PFSK-1 (cell line): Measurements from ENCODE around the gene AKAP13.

ENCODE experiments used
- FOXP2 ChIP-seq: optimal IDR thresholded peaks from 2 replicates; pipeline ENCODE3; 2011; ENCODE audit warnings: borderline replicate concordance, control low read depth, inconsistent platforms; ENCODE audit not compliant: insufficient read depth; ENCODE audit errors: extremely low read length, extremely low read depth
- POLR2AphosphoS5 ChIP-seq: IDR thresholded peaks from 2 replicates; pipeline ENCODE4 v1.6.1; 2012; ENCODE audit warnings: low read depth, mild to moderate bottlenecking, control low read depth, low read length, moderate library complexity
- REST ChIP-seq, 2 experiments: IDR thresholded peaks; 2 replicates each; pipeline versions ENCODE4 v1.6.1 to v1.8.0; 2011 to 2012; ENCODE audit warnings: low read depth in 2 of 2, low read length in 2 of 2, control low read depth in 1 of 2, inconsistent platforms in 1 of 2, mild to moderate bottlenecking in 1 of 2, moderate library complexity in 1 of 2; ENCODE audit not compliant: insufficient read depth in 1 of 2
- SIN3A ChIP-seq: IDR thresholded peaks from 2 replicates; pipeline ENCODE4 v1.6.1; 2012; ENCODE audit warnings: mild to moderate bottlenecking, low read length, moderate library complexity, borderline replicate concordance; ENCODE audit not compliant: insufficient read depth
- TAF1 ChIP-seq: IDR thresholded peaks from 2 replicates; pipeline ENCODE4 v1.6.1; 2012; ENCODE audit warnings: low read length, control low read depth, borderline replicate concordance; ENCODE audit not compliant: insufficient read depth

- TF ChIP-seq POLR2AphosphoS5 (no peak), REST (IDR thresholded peaks at IDR 0.05; ENCODE audit: insufficient read depth in 1 of 2, low read depth in 2 of 2, low read length in 2 of 2) (no peak), SIN3A (no peak), TAF1 (no peak), FOXP2 (no peak)
These were observed 20.8 kb downstream of the AKAP13 start for GRCh38 chr15:85401108-85401774.
